Gastrocnemius medialis (tissue), 4 donors: ENCODE measurements around the gene MCM5. TPM values are rescaled to one million over a fixed set of nuclear protein-coding genes. Genes with fewer than 3 reads are reported as not detected.

Experiments used
- ATAC-seq, 2 donors: fragments of 150-250 bp; one replicate each; pipeline ENCODE4 v1.9.1; 2016
- DNase-seq, 2 donors: peaks; one replicate each; pipeline ENCODE4 v3.0.0-alpha.2; 2019
- H3K27ac ChIP-seq, 4 donors: fragments of 200-600 bp; sonication (generic); 1 replicate in 1 of 4; 2 replicates in 3 of 4; pipeline ENCODE4 v1.5.1; 2016 to 2018; ENCODE audit warnings: mild to moderate bottlenecking in 2 of 4, moderate library complexity in 1 of 4
- H3K27me3 ChIP-seq, 3 donors: fragments of 200-600 bp; sonication (generic) in 2 of 3; 1 replicate in 1 of 3; 2 replicates in 2 of 3; pipeline versions ENCODE4 v1.5.1 to v1.6.0; 2016 to 2019; ENCODE audit warnings: mild to moderate bottlenecking in 1 of 3, moderate library complexity in 1 of 3
- H3K36me3 ChIP-seq, 2 donors: fragments of 200-600 bp; sonication (generic) in 1 of 2; one replicate each; pipeline ENCODE4 v1.5.1; 2017 to 2018
- H3K4me1 ChIP-seq, 2 donors: fragments of 200-600 bp; sonication (generic) in 1 of 2; one replicate each; pipeline ENCODE4 v1.5.1; 2016 to 2017; ENCODE audit warnings: mild to moderate bottlenecking in 2 of 2
- H3K4me3 ChIP-seq, 4 donors: fragments of 200-600 bp; sonication (generic) in 3 of 4; 1 replicate in 1 of 4; 2 replicates in 3 of 4; pipeline ENCODE4 v1.5.1; 2016 to 2019; ENCODE audit warnings: mild to moderate bottlenecking in 2 of 4
- H3K9me3 ChIP-seq, 3 donors: fragments of 200-600 bp; sonication (generic) in 2 of 3; 1 replicate in 1 of 3; 2 replicates in 2 of 3; pipeline ENCODE4 v1.5.1; 2016 to 2019
- POLR2A ChIP-seq, 2 donors: fragments of 450-650 bp; IDR thresholded peaks; one replicate each; pipeline ENCODE4 v1.6.1; 2017; ENCODE audit warnings: antibody characterized with exemption in 2 of 2, mild to moderate bottlenecking in 2 of 2, moderate library complexity in 2 of 2
- in situ Hi-C, 4 donors: fragments of 200-750 bp; cut with MboI; loops; one replicate each; pipeline versions ENCODE4 v1.15.0 to v1.8.0; 2017; ENCODE audit warnings: low sequenced_read_pairs in 4 of 4
- intact Hi-C: fragments of 100-400 bp; cut with DNase I; formaldehyde crosslinking; loops from one replicate; pipeline ENCODE4 v1.15.1; 2023; ENCODE audit warnings: low total_unique reads
- total RNA-seq, 4 donors: library from RNA; depleted of rRNA; stranded (reverse); fragments of >200 nt; gene quantifications; one replicate each; pipeline versions ENCODE4 v1.1.0 to v1.2.3, GENCODE V29; 2016
- TF ChIP-seq, protein P1 (sequence below), 5 experiments: fragments of 450-650 bp in 3 of 5; fragments of 200-600 bp in 2 of 5; sonication (generic) in 2 of 5; IDR thresholded peaks in 4 of 5; conservative IDR thresholded peaks in 1 of 5; 1 replicate in 4 of 5; 2 replicates in 1 of 5; pipeline ENCODE4 v1.5.1; 2016 to 2019; ENCODE audit warnings: antibody characterized with exemption in 5 of 5, mild to moderate bottlenecking in 3 of 5, moderate library complexity in 3 of 5

Gene MCM5
- total RNA-seq, 4 donors from 2014 or later = 7.1 to 19.3 (median 14.9) TPM

DNA sequence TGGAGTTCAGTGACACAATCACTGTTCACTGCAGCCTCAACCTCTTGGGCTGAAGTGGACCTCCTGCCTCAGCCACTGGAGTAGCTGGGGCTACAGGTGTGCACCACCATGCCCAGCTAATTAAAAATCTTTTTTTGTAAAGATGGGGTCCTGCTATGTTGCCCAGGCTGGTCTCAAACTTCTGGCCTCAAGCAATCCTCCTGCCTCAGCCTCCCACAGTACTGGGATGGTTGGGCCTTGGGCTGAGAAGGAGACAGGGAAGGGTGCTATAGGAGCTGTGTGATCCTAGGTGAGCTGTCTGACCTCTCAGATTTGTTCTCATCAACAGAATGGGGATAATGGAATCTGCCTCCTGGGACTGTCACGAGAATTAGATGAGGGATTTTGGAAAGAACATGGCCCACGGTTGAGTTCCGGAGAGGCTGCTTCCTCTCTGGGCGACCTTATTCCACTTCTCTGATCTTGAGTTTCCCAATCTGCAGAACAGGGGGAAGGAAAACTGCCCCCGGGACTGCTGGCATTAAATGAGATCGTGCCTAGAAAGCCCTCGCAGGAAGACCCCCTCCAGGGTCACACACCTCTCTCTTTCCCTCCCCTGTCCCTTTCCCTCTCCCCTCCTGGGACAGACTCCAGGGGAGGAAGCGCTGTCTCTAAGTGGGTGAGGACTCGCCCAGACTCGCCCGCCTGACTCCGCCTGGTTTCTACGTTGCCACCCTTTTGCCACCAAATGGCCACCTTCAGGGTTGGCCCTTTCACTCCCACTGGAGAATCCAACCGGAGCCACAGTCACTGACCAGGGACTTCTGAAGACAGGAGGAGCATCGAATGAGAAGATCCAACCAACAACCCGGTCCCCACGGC, 50.1 kb downstream of the MCM5 start:
- no peak for TF ChIP-seq POLR2A (IDR thresholded peaks at IDR 0.05)
- TF ChIP-seq, protein P1, sequence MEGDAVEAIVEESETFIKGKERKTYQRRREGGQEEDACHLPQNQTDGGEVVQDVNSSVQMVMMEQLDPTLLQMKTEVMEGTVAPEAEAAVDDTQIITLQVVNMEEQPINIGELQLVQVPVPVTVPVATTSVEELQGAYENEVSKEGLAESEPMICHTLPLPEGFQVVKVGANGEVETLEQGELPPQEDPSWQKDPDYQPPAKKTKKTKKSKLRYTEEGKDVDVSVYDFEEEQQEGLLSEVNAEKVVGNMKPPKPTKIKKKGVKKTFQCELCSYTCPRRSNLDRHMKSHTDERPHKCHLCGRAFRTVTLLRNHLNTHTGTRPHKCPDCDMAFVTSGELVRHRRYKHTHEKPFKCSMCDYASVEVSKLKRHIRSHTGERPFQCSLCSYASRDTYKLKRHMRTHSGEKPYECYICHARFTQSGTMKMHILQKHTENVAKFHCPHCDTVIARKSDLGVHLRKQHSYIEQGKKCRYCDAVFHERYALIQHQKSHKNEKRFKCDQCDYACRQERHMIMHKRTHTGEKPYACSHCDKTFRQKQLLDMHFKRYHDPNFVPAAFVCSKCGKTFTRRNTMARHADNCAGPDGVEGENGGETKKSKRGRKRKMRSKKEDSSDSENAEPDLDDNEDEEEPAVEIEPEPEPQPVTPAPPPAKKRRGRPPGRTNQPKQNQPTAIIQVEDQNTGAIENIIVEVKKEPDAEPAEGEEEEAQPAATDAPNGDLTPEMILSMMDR (IDR thresholded peaks at IDR 0.05 in 4 of 5, conservative IDR thresholded peaks at IDR 0.05 in 1 of 5) = no peak
- Histone ChIP-seq H3K9me3 (no peaks in the 10 kb centered on the region), H3K36me3 (no peaks in the 10 kb centered on the region), H3K4me1 (no peaks in the 10 kb centered on the region), H3K27ac (no peak overlapping the region), H3K27me3 (no peaks in the 10 kb centered on the region), H3K4me3 (no peak overlapping the region)
- in situ Hi-C loops = loop anchor here in 2 of 4 donors (25.0 kb wide), 2 partner anchors 487 to 662 kb away; no protein-coding TSS in a partner anchor
- no peak for ATAC-seq
- intact Hi-C loops = no loop called here
- DNase-seq = no peak

DNA sequence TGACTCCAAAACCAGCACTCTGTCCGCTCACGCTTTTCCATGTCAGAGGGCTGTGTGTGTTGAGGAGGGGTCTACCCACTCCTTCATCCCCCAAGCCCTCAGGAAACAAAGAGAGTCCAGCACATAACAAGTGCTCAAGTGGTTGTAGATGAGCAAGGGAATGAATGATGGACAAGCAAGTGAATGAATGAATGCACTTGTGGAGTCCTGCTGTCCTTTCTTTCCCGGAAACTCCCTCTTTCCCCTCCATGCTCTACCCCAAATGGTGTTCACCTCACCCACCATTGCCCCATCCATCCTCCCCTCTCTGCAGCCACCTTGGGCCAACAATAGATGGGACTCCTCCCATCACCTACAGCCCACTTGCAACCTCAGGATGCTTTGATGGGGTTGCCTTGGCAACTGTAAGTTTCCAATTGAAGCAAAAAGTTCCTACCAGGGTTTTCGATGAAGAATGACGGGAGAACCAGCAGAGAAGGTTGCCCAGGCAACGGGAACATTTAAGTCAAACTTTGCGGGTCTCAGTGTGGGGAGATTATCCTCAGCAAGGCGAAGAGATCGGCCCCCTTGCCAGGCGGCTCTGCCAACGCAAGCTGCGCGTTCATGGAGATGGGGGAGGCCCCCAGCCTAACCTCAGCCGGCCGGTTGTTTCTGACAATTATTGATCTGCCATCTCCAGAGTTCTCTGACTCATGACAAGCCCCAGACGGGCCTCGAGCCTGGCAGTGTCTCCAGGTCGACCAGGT, 51.1 kb downstream of the MCM5 start:
- H3K9me3 ChIP-seq = no peaks in the 10 kb centered on the region
- H3K27me3 ChIP-seq = no peaks in the 10 kb centered on the region
- no peak overlapping the region for H3K27ac ChIP-seq
- H3K36me3 ChIP-seq = no peaks in the 10 kb centered on the region
- no peak overlapping the region for H3K4me3 ChIP-seq
- no peak for DNase-seq
- intact Hi-C loops = no loop called here
- in situ Hi-C loops = loop anchor here in 1 of 4 donors (25.0 kb wide), 1 partner anchor 661 kb away; no protein-coding TSS in a partner anchor
- H3K4me1 ChIP-seq = no peaks in the 10 kb centered on the region
- ATAC-seq = no peak
- TF ChIP-seq POLR2A (IDR thresholded peaks at IDR 0.05) = no peak
- TF ChIP-seq, protein P1 (IDR thresholded peaks at IDR 0.05 in 4 of 5, conservative IDR thresholded peaks at IDR 0.05 in 1 of 5) = no peak

DNA sequence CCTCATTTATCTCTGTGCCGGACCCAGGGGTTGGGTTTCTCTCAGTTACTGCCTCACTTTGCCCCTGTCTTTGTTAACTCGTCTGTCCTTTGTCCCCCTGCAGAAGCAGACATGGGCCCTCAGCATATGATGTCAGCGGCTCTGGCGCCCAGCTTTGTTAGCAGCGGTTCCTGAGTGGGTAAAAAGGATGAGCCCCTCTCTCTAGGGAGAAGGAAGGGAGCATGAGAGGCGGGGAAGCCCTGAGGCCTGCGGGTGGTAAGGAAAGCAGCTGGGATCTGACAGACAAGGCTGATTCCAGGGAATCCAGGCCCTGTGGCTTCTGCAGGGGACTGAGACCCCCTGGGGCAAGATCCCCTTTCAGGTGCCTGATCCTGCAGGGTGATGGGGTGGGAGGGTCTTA, 51.7 kb downstream of the MCM5 start:
- TF ChIP-seq POLR2A (IDR thresholded peaks at IDR 0.05) = no peak
- TF ChIP-seq, protein P1 (IDR thresholded peaks at IDR 0.05 in 4 of 5, conservative IDR thresholded peaks at IDR 0.05 in 1 of 5) = no peak
- H3K9me3 ChIP-seq = no peaks in the 10 kb centered on the region
- DNase-seq = no peak
- H3K27me3 ChIP-seq = no peaks in the 10 kb centered on the region
- no peaks in the 10 kb centered on the region for H3K36me3 ChIP-seq
- ATAC-seq = no peak
- H3K4me1 ChIP-seq = no peaks in the 10 kb centered on the region
- H3K27ac ChIP-seq = no peak overlapping the region
- H3K4me3 ChIP-seq = no peak overlapping the region
- in situ Hi-C loops (loop anchor here in 1 of 4 donors (25.0 kb wide), 1 partner anchor 661 kb away; no protein-coding TSS in a partner anchor), intact Hi-C loops (no loop called here)

DNA sequence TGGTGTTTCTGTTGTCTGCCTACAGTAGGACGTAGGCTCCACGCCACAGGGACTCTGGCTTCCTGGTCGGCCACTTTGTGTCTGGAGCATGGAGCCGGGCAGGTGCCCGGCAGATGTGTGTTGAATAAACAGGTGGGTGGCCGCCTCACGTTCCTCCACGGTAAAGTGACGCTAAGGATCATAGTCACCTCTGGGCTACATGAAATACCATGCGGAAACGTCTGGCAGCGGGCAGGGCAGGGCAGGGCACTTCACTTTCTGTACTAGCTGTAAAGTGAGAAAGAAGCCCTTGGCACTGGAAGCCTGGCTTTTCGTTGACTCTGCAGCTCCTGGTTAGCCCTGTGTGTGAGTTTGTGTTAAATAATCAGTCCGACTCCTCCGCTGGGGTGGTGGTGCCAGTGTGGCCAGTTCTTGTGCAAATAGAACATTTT, 52.4 kb downstream of the MCM5 start:
- H3K9me3 ChIP-seq = no peaks in the 10 kb centered on the region
- H3K4me3 ChIP-seq = no peak overlapping the region
- in situ Hi-C loops = loop anchor here in 1 of 4 donors (25.0 kb wide), 1 partner anchor 660 kb away; no protein-coding TSS in a partner anchor
- no peak overlapping the region for H3K27ac ChIP-seq
- H3K36me3 ChIP-seq = no peaks in the 10 kb centered on the region
- H3K4me1 ChIP-seq = no peaks in the 10 kb centered on the region
- ATAC-seq = no peak
- H3K27me3 ChIP-seq = no peaks in the 10 kb centered on the region
- DNase-seq = no peak
- intact Hi-C loops = no loop called here
- TF ChIP-seq, protein P1 (IDR thresholded peaks at IDR 0.05 in 4 of 5, conservative IDR thresholded peaks at IDR 0.05 in 1 of 5) = no peak
- TF ChIP-seq POLR2A (IDR thresholded peaks at IDR 0.05) = no peak
